SU-DHL-6 (cell line): ENCODE measurements around the gene SPTLC3.

ENCODE experiments used
- EZH2phosphoT487 ChIP-seq: fragments of 200-600 bp; sonication (generic), shearing (Covaris generic); conservative IDR thresholded peaks from 2 replicates; pipeline ENCODE4 v1.6.1; 2018; ENCODE audit warnings: mild to moderate bottlenecking, antibody characterized with exemption, low read length, moderate library complexity, mixed read lengths
- TF ChIP-seq, protein P1 (sequence below): fragments of 200-600 bp; sonication (generic); IDR thresholded peaks from one replicate; pipeline ENCODE4 v1.5.1; 2017; ENCODE audit warnings: antibody characterized with exemption, mild to moderate bottlenecking, low read length, moderate library complexity; ENCODE audit not compliant: insufficient read depth, poor library complexity, severe bottlenecking

DNA sequence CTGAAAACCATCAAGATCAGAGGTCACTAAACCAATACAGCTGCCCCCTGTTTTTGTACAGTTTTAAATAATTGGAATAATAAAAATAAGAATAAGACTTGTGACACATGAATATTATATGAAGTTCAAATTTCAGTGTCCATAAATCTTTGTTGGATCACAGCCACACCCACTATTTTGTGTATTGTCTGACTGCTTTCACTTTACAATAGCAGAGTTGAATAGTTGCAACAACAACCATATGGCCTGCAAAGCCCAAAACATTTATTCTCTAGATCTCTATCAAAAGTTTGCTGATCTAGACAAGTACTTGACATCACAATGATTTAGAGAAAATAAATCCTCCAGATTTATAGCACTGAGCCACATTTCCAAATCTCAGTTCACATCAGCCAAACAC lies 73.6 kb downstream of the SPTLC3 start:
- TF ChIP-seq, protein P1, sequence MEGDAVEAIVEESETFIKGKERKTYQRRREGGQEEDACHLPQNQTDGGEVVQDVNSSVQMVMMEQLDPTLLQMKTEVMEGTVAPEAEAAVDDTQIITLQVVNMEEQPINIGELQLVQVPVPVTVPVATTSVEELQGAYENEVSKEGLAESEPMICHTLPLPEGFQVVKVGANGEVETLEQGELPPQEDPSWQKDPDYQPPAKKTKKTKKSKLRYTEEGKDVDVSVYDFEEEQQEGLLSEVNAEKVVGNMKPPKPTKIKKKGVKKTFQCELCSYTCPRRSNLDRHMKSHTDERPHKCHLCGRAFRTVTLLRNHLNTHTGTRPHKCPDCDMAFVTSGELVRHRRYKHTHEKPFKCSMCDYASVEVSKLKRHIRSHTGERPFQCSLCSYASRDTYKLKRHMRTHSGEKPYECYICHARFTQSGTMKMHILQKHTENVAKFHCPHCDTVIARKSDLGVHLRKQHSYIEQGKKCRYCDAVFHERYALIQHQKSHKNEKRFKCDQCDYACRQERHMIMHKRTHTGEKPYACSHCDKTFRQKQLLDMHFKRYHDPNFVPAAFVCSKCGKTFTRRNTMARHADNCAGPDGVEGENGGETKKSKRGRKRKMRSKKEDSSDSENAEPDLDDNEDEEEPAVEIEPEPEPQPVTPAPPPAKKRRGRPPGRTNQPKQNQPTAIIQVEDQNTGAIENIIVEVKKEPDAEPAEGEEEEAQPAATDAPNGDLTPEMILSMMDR = no peak
- TF ChIP-seq EZH2phosphoT487 = no peak
